GM18505 (cell line): ENCODE measurements around the gene RBM46.

Experiments used
- ATAC-seq: cut with Tn5 transposase; IDR thresholded peaks from one replicate; pipeline ENCODE4 v1.9.1; 2021; ENCODE audit not compliant: unreplicated experiment
- POLR2A ChIP-seq: IDR thresholded peaks from 4 replicates; pipeline ENCODE4 v1.6.1; 2011; ENCODE audit warnings: borderline replicate concordance; ENCODE audit not compliant: insufficient read depth, insufficient read length; ENCODE audit errors: extremely low read depth

RBM46 gene

GRCh38 chr4:154877110-154877760 lies 96.2 kb downstream of the RBM46 start:
- ATAC-seq: no peak
- no peak for TF ChIP-seq POLR2A
